Keratinocyte (primary cell): ENCODE data around the gene ACVR1C. TPM values are rescaled to one million over a fixed set of nuclear protein-coding genes. Genes with fewer than 3 reads are reported as not detected.

ENCODE experiments used
- DNase-seq: peaks from one replicate; pipeline ENCODE4 v3.0.0-alpha.2; 2011; ENCODE audit warnings: low read depth, missing footprints, low spot score
- FAIRE-seq: peaks from 2 replicates; lab custom pipeline; 2011; peaks lifted over from hg19 to GRCh38; lab: Jason Lieb, UNC
- H2AFZ ChIP-seq: 2 replicates; pipeline ENCODE4 v1.6.0; 2012; ENCODE audit warnings: low read length, control low read depth, inconsistent platforms; ENCODE audit not compliant: control insufficient read depth
- H3K27ac ChIP-seq: 2 replicates; pipeline ENCODE4 v1.5.1; 2011; ENCODE audit warnings: low read length; ENCODE audit not compliant: control insufficient read depth, insufficient read depth
- H3K27me3 ChIP-seq: 3 replicates; pipeline ENCODE4 v1.6.0; 2011; ENCODE audit warnings: low read length; ENCODE audit not compliant: control insufficient read depth, insufficient read depth; ENCODE audit errors: extremely low read depth
- H3K36me3 ChIP-seq, 2 experiments: 2 replicates in 1 of 2; 3 replicates in 1 of 2; pipeline ENCODE4 v1.5.1; 2011; ENCODE audit warnings: low read length in 2 of 2, mild to moderate bottlenecking in 1 of 2; ENCODE audit not compliant: control insufficient read depth in 2 of 2, insufficient read depth in 2 of 2; ENCODE audit errors: extremely low read depth in 1 of 2
- H3K4me1 ChIP-seq: 3 replicates; pipeline ENCODE4 v1.5.1; 2011; ENCODE audit warnings: low read length; ENCODE audit not compliant: control insufficient read depth, insufficient read depth; ENCODE audit errors: extremely low read depth
- H3K4me2 ChIP-seq: 3 replicates; pipeline ENCODE4 v1.6.0; 2011; ENCODE audit warnings: low read depth, low read length; ENCODE audit not compliant: control insufficient read depth, insufficient read depth; ENCODE audit errors: extremely low read depth
- H3K4me3 ChIP-seq, 3 experiments: fragments of 200-600 bp in 1 of 3; sonication (generic) in 1 of 3; 2 replicates in 2 of 3; 3 replicates in 1 of 3; pipeline ENCODE4 v1.5.1; 2011 to 2016; ENCODE audit warnings: low read length in 3 of 3, mild to moderate bottlenecking in 3 of 3, control low read depth in 2 of 3, inconsistent platforms in 1 of 3, low read depth in 1 of 3, mixed read lengths in 1 of 3, mixed run types in 1 of 3, moderate library complexity in 1 of 3; ENCODE audit not compliant: control insufficient read depth in 2 of 3, insufficient read depth in 2 of 3; ENCODE audit errors: extremely low read depth in 1 of 3
- H3K79me2 ChIP-seq: 2 replicates; pipeline ENCODE4 v1.6.0; 2012; ENCODE audit warnings: low read length; ENCODE audit not compliant: control insufficient read depth, insufficient read depth
- H3K9ac ChIP-seq: 3 replicates; pipeline ENCODE4 v1.6.0; 2011; ENCODE audit warnings: low read length; ENCODE audit not compliant: control insufficient read depth, insufficient read depth; ENCODE audit errors: extremely low read depth
- H3K9me1 ChIP-seq: 3 replicates; pipeline ENCODE4 v1.6.0; 2011; ENCODE audit warnings: low read length; ENCODE audit not compliant: control insufficient read depth, insufficient read depth; ENCODE audit errors: extremely low read depth
- H3K9me3 ChIP-seq: 2 replicates; pipeline ENCODE4 v1.5.1; 2012; ENCODE audit warnings: low read depth, low read length; ENCODE audit not compliant: control insufficient read depth
- H4K20me1 ChIP-seq: 3 replicates; pipeline ENCODE4 v1.6.0; 2011; ENCODE audit warnings: low read length; ENCODE audit not compliant: control insufficient read depth, insufficient read depth; ENCODE audit errors: extremely low read depth
- CTCF ChIP-seq, 3 experiments: IDR thresholded peaks in 1 of 3; conservative IDR thresholded peaks in 1 of 3; optimal IDR thresholded peaks in 1 of 3; 2 replicates in 2 of 3; 3 replicates in 1 of 3; pipeline versions ENCODE3 to v1.5.1; 2011; ENCODE audit warnings: low read length in 3 of 3, mild to moderate bottlenecking in 3 of 3, moderate library complexity in 2 of 3, control low read depth in 1 of 3, inconsistent platforms in 1 of 3; ENCODE audit not compliant: insufficient read depth in 2 of 3; ENCODE audit errors: extremely low read depth in 1 of 3
- EZH2 ChIP-seq: IDR thresholded peaks from one replicate; pipeline ENCODE4 v1.6.1; 2012; ENCODE audit warnings: inconsistent platforms, mild to moderate bottlenecking, low read length, moderate library complexity
- dilution Hi-C: fragments of 300-500 bp; cut with MboI; formaldehyde crosslinking; loops from one replicate; pipeline ENCODE4 v1.7.0; 2020; ENCODE audit warnings: low sequenced_read_pairs; ENCODE audit not compliant: extremely low pct_ligation_motif_present
- polyA plus RNA-seq, 5 experiments: library from polyadenylated mRNA; depleted of rRNA in 3 of 5; stranded (reverse) in 3 of 5; stranded (forward) in 1 of 5; unstranded in 1 of 5; fragments of >200 nt; gene quantifications; 1 replicate in 1 of 5; 2 replicates in 3 of 5; 3 replicates in 1 of 5; pipeline versions ENCODE4 v1.2.1 to v1.2.3, GENCODE V29; 2011 to 2012; ENCODE audit warnings: missing spikeins in 2 of 5, low read depth in 1 of 5, low replicate concordance in 1 of 5

Gene ACVR1C
- polyA plus RNA-seq, 1 donor (not counting 4 experiments of a cell fraction or from before 2014, with no cell fraction given), result 0.20 TPM

- Histone ChIP-seq H2AFZ (no peak overlapping the region), H4K20me1 (no peaks in the 10 kb centered on the region), H3K4me2 (no peak overlapping the region), H3K9ac (no peak overlapping the region), H3K79me2 (no peaks in the 10 kb centered on the region), H3K27me3 (no peaks in the 10 kb centered on the region), H3K9me3 (no peaks in the 10 kb centered on the region), H3K4me3 (no peak overlapping the region), H3K9me1 (no peaks in the 10 kb centered on the region), H3K36me3 (no peaks in the 10 kb centered on the region), H3K4me1 (no peaks in the 10 kb centered on the region), H3K27ac (no peak overlapping the region)
- no peak for TF ChIP-seq CTCF (optimal IDR thresholded peaks at IDR 0.05 in 1 of 3, IDR thresholded peaks at IDR 0.05 in 1 of 3, conservative IDR thresholded peaks at IDR 0.05 in 1 of 3; ENCODE audit: extremely low read depth in 1 of 3, insufficient read depth in 2 of 3, low read length in 3 of 3)
- TF ChIP-seq EZH2, result no peak
- dilution Hi-C loops, result no loop called here
- no peak for FAIRE-seq
- no peak for DNase-seq
Measured at GRCh38 chr2:157587576-157587975, 41.1 kb downstream of the ACVR1C start.

- Histone ChIP-seq H3K9me1 (no peaks in the 10 kb centered on the region), H3K4me1 (no peaks in the 10 kb centered on the region), H3K36me3 (no peaks in the 10 kb centered on the region), H2AFZ (no peak overlapping the region), H3K27me3 (no peaks in the 10 kb centered on the region), H3K9me3 (no peaks in the 10 kb centered on the region), H3K27ac (no peak overlapping the region), H3K4me2 (no peak overlapping the region), H3K9ac (no peak overlapping the region), H3K4me3 (no peak overlapping the region), H3K79me2 (no peaks in the 10 kb centered on the region), H4K20me1 (no peaks in the 10 kb centered on the region)
- FAIRE-seq, result no peak
- DNase-seq, result no peak
- TF ChIP-seq EZH2 (no peak), CTCF (optimal IDR thresholded peaks at IDR 0.05 in 1 of 3, IDR thresholded peaks at IDR 0.05 in 1 of 3, conservative IDR thresholded peaks at IDR 0.05 in 1 of 3; ENCODE audit: extremely low read depth in 1 of 3, insufficient read depth in 2 of 3, low read length in 3 of 3) (no peak)
- dilution Hi-C loops, result no loop called here
Measured at GRCh38 chr2:157574165-157574564, 54.5 kb downstream of the ACVR1C start.
